ENCODE results near the gene LNX2. TPM values are rescaled to one million over a fixed set of nuclear protein-coding genes. Genes with fewer than 3 reads are reported as not detected.
A peak's percentile ranks its signal among the peaks of the same experiment; 100 is the strongest.

The LNX2 gene
- total and polyA plus RNA-seq, 2 donors: 6.9 to 9.4 TPM

GRCh38 chr13:27622881-27623280 lies 2.6 kb upstream of the LNX2 start:
- no peak overlapping the region for H3K27ac ChIP-seq (ENCODE audit: low read depth in 1 of 2, low read length in 1 of 2)
- WGBS: 97% methylated on average over 7 of the region's 7 CpGs

GRCh38 chr13:27622102-27622820 lies 1.9 kb upstream of the LNX2 start:
- WGBS: 11% methylated on average over 13 of the region's 13 CpGs
- peaks cover 22% of the 10 kb centered on the region in 2 donors for H3K4me1 ChIP-seq (ENCODE audit: control insufficient read depth in 2 of 2, insufficient read depth in 2 of 2, low read length in 2 of 2)
- H3K4me3 ChIP-seq (ENCODE audit: low read length in 2 of 2): peak overlapping the region; percentile 59 to 91
- peaks cover 0 to 30% of the 10 kb centered on the region in 2 donors for H3K36me3 ChIP-seq (ENCODE audit: control insufficient read depth in 2 of 2, insufficient read depth in 2 of 2, low read length in 1 of 2)
- H3K27me3 ChIP-seq (ENCODE audit: control insufficient read depth in 2 of 2, insufficient read depth in 1 of 2, low read length in 1 of 2): no peaks in the 10 kb centered on the region
- peak overlapping the region; percentile 79 to 97 for H3K27ac ChIP-seq (ENCODE audit: low read depth in 1 of 2, low read length in 1 of 2)
- DNase-seq (ENCODE audit: low read depth in 6 of 9, low spot score in 9 of 9): peak in 2 of 9 donors; percentile 6 to 21
- peaks cover 0 to 1% of the 10 kb centered on the region in 2 donors for H3K9me3 ChIP-seq (ENCODE audit: control insufficient read depth in 2 of 2, insufficient read depth in 1 of 2, low read length in 1 of 2)

More at GRCh38 chr13:27622881-27623280, 2.6 kb upstream of the LNX2 start:
- DNase-seq (ENCODE audit: low read depth in 6 of 9, low spot score in 9 of 9): no peak
- Histone ChIP-seq H3K27me3 (ENCODE audit: control insufficient read depth in 2 of 2, insufficient read depth in 1 of 2, low read length in 1 of 2) (no peaks in the 10 kb centered on the region), H3K4me1 (ENCODE audit: control insufficient read depth in 2 of 2, insufficient read depth in 2 of 2, low read length in 2 of 2) (peaks cover 22% of the 10 kb centered on the region in 2 donors), H3K9me3 (ENCODE audit: control insufficient read depth in 2 of 2, insufficient read depth in 1 of 2, low read length in 1 of 2) (peaks cover 0 to 1% of the 10 kb centered on the region in 2 donors), H3K4me3 (ENCODE audit: low read length in 2 of 2) (no peak overlapping the region), H3K36me3 (ENCODE audit: control insufficient read depth in 2 of 2, insufficient read depth in 2 of 2, low read length in 1 of 2) (peaks cover 0 to 31% of the 10 kb centered on the region in 2 donors)

- Histone ChIP-seq H3K9me3 (ENCODE audit: control insufficient read depth in 2 of 2, insufficient read depth in 1 of 2, low read length in 1 of 2) (peaks cover 0 to 1% of the 10 kb centered on the region in 2 donors), H3K36me3 (ENCODE audit: control insufficient read depth in 2 of 2, insufficient read depth in 2 of 2, low read length in 1 of 2) (peaks cover 0 to 29% of the 10 kb centered on the region in 2 donors), H3K4me1 (ENCODE audit: control insufficient read depth in 2 of 2, insufficient read depth in 2 of 2, low read length in 2 of 2) (peaks cover 22% of the 10 kb centered on the region in 2 donors), H3K27ac (ENCODE audit: low read depth in 1 of 2, low read length in 1 of 2) (peak within 1 kb of the TSS; percentile 97 to 98), H3K4me3 (ENCODE audit: low read length in 2 of 2) (peak within 1 kb of the TSS; percentile 59 to 91), H3K27me3 (ENCODE audit: control insufficient read depth in 2 of 2, insufficient read depth in 1 of 2, low read length in 1 of 2) (no peaks in the 10 kb centered on the region)
- WGBS: under 1% methylated on average over 71 of the region's 71 CpGs
- peak; percentile 61 to 91 (median 80) for DNase-seq (ENCODE audit: low read depth in 6 of 9, low spot score in 9 of 9)
Observed at GRCh38 chr13:27621366-27622101, 1.2 kb upstream of the LNX2 start, which contains the start of gene POLR1D. TSS of gene POLR1D (plus strand) at chr13:27621892. CDS start at chr13:27621984, 92 bp downstream.

GRCh38 chr13:27621116-27621365 lies 712 bp upstream of the LNX2 start:
- WGBS: 2% methylated on average over 8 of the region's 8 CpGs
- Histone ChIP-seq H3K27ac (ENCODE audit: low read depth in 1 of 2, low read length in 1 of 2) (peak overlapping the region; percentile 97 to 98), H3K4me1 (ENCODE audit: control insufficient read depth in 2 of 2, insufficient read depth in 2 of 2, low read length in 2 of 2) (peaks cover 22% of the 10 kb centered on the region in 2 donors), H3K4me3 (ENCODE audit: low read length in 2 of 2) (peak overlapping the region; percentile 59 to 91), H3K27me3 (ENCODE audit: control insufficient read depth in 2 of 2, insufficient read depth in 1 of 2, low read length in 1 of 2) (no peaks in the 10 kb centered on the region), H3K9me3 (ENCODE audit: control insufficient read depth in 2 of 2, insufficient read depth in 1 of 2, low read length in 1 of 2) (peaks cover 0 to 1% of the 10 kb centered on the region in 2 donors), H3K36me3 (ENCODE audit: control insufficient read depth in 2 of 2, insufficient read depth in 2 of 2, low read length in 1 of 2) (peaks cover 0 to 29% of the 10 kb centered on the region in 2 donors)
- peak in 1 of 9 donors; percentile 55 for DNase-seq (ENCODE audit: low read depth in 6 of 9, low spot score in 9 of 9)

GRCh38 chr13:27619728-27620376 lies 477 bp downstream of the LNX2 start:
- peaks cover 22% of the 10 kb centered on the region in 2 donors for H3K4me1 ChIP-seq (ENCODE audit: control insufficient read depth in 2 of 2, insufficient read depth in 2 of 2, low read length in 2 of 2)
- WGBS: under 1% methylated on average over 47 of the region's 47 CpGs
- H3K4me3 ChIP-seq (ENCODE audit: low read length in 2 of 2): peak overlapping the region; percentile 59 to 91
- peak; percentile 9 to 59 (median 19) for DNase-seq (ENCODE audit: low read depth in 6 of 9, low spot score in 9 of 9)
- peak overlapping the region; percentile 56 to 89 for H3K27ac ChIP-seq (ENCODE audit: low read depth in 1 of 2, low read length in 1 of 2)
- H3K36me3 ChIP-seq (ENCODE audit: control insufficient read depth in 2 of 2, insufficient read depth in 2 of 2, low read length in 1 of 2): peaks cover 0 to 19% of the 10 kb centered on the region in 2 donors
- H3K9me3 ChIP-seq (ENCODE audit: control insufficient read depth in 2 of 2, insufficient read depth in 1 of 2, low read length in 1 of 2): peaks cover 0 to 1% of the 10 kb centered on the region in 2 donors
- no peaks in the 10 kb centered on the region for H3K27me3 ChIP-seq (ENCODE audit: control insufficient read depth in 2 of 2, insufficient read depth in 1 of 2, low read length in 1 of 2)

GRCh38 chr13:27619093-27619727 lies 1.1 kb downstream of the LNX2 start:
- WGBS: 56% methylated on average over 10 of the region's 10 CpGs
- peaks cover 22% of the 10 kb centered on the region in 2 donors for H3K4me1 ChIP-seq (ENCODE audit: control insufficient read depth in 2 of 2, insufficient read depth in 2 of 2, low read length in 2 of 2)

GRCh38 chr13:27617881-27618321 lies 2.4 kb downstream of the LNX2 start:
- Histone ChIP-seq H3K36me3 (ENCODE audit: control insufficient read depth in 2 of 2, insufficient read depth in 2 of 2, low read length in 1 of 2) (peaks cover 0 to 2% of the 10 kb centered on the region in 2 donors), H3K27ac (ENCODE audit: low read depth in 1 of 2, low read length in 1 of 2) (no peak overlapping the region), H3K27me3 (ENCODE audit: control insufficient read depth in 2 of 2, insufficient read depth in 1 of 2, low read length in 1 of 2) (no peaks in the 10 kb centered on the region), H3K9me3 (ENCODE audit: control insufficient read depth in 2 of 2, insufficient read depth in 1 of 2, low read length in 1 of 2) (peaks cover 0 to under 1% of the 10 kb centered on the region in 2 donors), H3K4me1 (ENCODE audit: control insufficient read depth in 2 of 2, insufficient read depth in 2 of 2, low read length in 2 of 2) (peaks cover 13 to 18% of the 10 kb centered on the region in 2 donors), H3K4me3 (ENCODE audit: low read length in 2 of 2) (no peak overlapping the region)
- DNase-seq (ENCODE audit: low read depth in 6 of 9, low spot score in 9 of 9): no peak
- 96% methylated on average over 3 of the region's 3 CpGs for WGBS

More at GRCh38 chr13:27619093-27619727, 1.1 kb downstream of the LNX2 start:
- peaks cover 0 to 1% of the 10 kb centered on the region in 2 donors for H3K9me3 ChIP-seq (ENCODE audit: control insufficient read depth in 2 of 2, insufficient read depth in 1 of 2, low read length in 1 of 2)
- peak overlapping the region in 1 of 2 donors; percentile 56 for H3K27ac ChIP-seq (ENCODE audit: low read depth in 1 of 2, low read length in 1 of 2)
- peak in 1 of 9 donors; percentile 8 for DNase-seq (ENCODE audit: low read depth in 6 of 9, low spot score in 9 of 9)
- H3K27me3 ChIP-seq (ENCODE audit: control insufficient read depth in 2 of 2, insufficient read depth in 1 of 2, low read length in 1 of 2): no peaks in the 10 kb centered on the region
- peaks cover 0 to 14% of the 10 kb centered on the region in 2 donors for H3K36me3 ChIP-seq (ENCODE audit: control insufficient read depth in 2 of 2, insufficient read depth in 2 of 2, low read length in 1 of 2)
- H3K4me3 ChIP-seq (ENCODE audit: low read length in 2 of 2): peak overlapping the region; percentile 59 to 91

- no peak overlapping the region for H3K4me3 ChIP-seq (ENCODE audit: low read length in 2 of 2)
- H3K4me1 ChIP-seq (ENCODE audit: control insufficient read depth in 2 of 2, insufficient read depth in 2 of 2, low read length in 2 of 2): no peaks in the 10 kb centered on the region
- no peak for DNase-seq (ENCODE audit: low read depth in 6 of 9, low spot score in 9 of 9)
- no peaks in the 10 kb centered on the region for H3K9me3 ChIP-seq (ENCODE audit: control insufficient read depth in 2 of 2, insufficient read depth in 1 of 2, low read length in 1 of 2)
- no peak overlapping the region for H3K27ac ChIP-seq (ENCODE audit: low read depth in 1 of 2, low read length in 1 of 2)
- WGBS: 93% methylated on average over 7 of the region's 7 CpGs
- no peaks in the 10 kb centered on the region for H3K36me3 ChIP-seq (ENCODE audit: control insufficient read depth in 2 of 2, insufficient read depth in 2 of 2, low read length in 1 of 2)
- no peaks in the 10 kb centered on the region for H3K27me3 ChIP-seq (ENCODE audit: control insufficient read depth in 2 of 2, insufficient read depth in 1 of 2, low read length in 1 of 2)
Observed at GRCh38 chr13:27613628-27614027, 6.7 kb downstream of the LNX2 start.
